Spleen (tissue), 11 donors: Measurements from ENCODE around the gene SDK2. TPM values are rescaled to one million over a fixed set of nuclear protein-coding genes. Genes with fewer than 3 reads are reported as not detected.

ENCODE experiments used
- DNase-seq: peaks from one replicate; pipeline ENCODE4 v3.0.0-alpha.2; 2020
- H3K27ac ChIP-seq, 8 donors: fragments of 200-600 bp; sonication (generic) in 7 of 8; 1 replicate in 4 of 8; 2 replicates in 4 of 8; pipeline versions ENCODE4 v1.5.0 to v1.8.0; 2016 to 2021; ENCODE audit warnings: inconsistent platforms in 4 of 8, mild to moderate bottlenecking in 4 of 8, moderate library complexity in 1 of 8
- H3K27me3 ChIP-seq, 7 donors: fragments of 200-600 bp; sonication (generic) in 6 of 7; replicated peaks in 1 of 7; 1 replicate in 4 of 7; 2 replicates in 3 of 7; pipeline versions ENCODE4 v1.5.0 to v1.8.0; 2016 to 2021; ENCODE audit warnings: inconsistent platforms in 3 of 7, mild to moderate bottlenecking in 1 of 7
- H3K36me3 ChIP-seq, 6 donors: fragments of 200-600 bp; sonication (generic) in 5 of 6; 1 replicate in 4 of 6; 2 replicates in 2 of 6; pipeline versions ENCODE4 v1.5.0 to v1.8.0; 2016 to 2021; ENCODE audit warnings: inconsistent platforms in 2 of 6
- H3K4me1 ChIP-seq, 6 donors: fragments of 200-600 bp; sonication (generic) in 5 of 6; 1 replicate in 3 of 6; 2 replicates in 3 of 6; pipeline versions ENCODE4 v1.5.0 to v1.8.0; 2016 to 2021; ENCODE audit warnings: inconsistent platforms in 3 of 6
- H3K4me3 ChIP-seq, 8 donors: fragments of 200-600 bp; sonication (generic) in 7 of 8; 1 replicate in 4 of 8; 2 replicates in 4 of 8; pipeline versions ENCODE4 v1.5.0 to v1.8.0; 2016 to 2021; ENCODE audit warnings: inconsistent platforms in 4 of 8, mild to moderate bottlenecking in 4 of 8, moderate library complexity in 2 of 8
- H3K9me3 ChIP-seq, 8 donors: fragments of 200-600 bp; sonication (generic) in 7 of 8; 1 replicate in 4 of 8; 2 replicates in 4 of 8; pipeline versions ENCODE4 v1.5.0 to v1.8.0; 2016 to 2021; ENCODE audit warnings: inconsistent platforms in 4 of 8
- POLR2A ChIP-seq, 3 donors: fragments of 450-650 bp; IDR thresholded peaks; one replicate each; pipeline ENCODE4 v1.5.1; 2017; ENCODE audit warnings: antibody characterized with exemption in 3 of 3, mild to moderate bottlenecking in 1 of 3
- POLR2AphosphoS5 ChIP-seq, 3 donors: sonication (generic); formaldehyde crosslinking; IDR thresholded peaks; one replicate each; pipeline ENCODE4 v1.5.1; 2017; ENCODE audit warnings: antibody characterized with exemption in 3 of 3
- WGBS, 5 donors: extraction: QIAGEN DNeasy Blood & Tissue Kit in 3 of 5; methylation state at CpG; one replicate each; pipeline versions ENCODE4 v1.1.5 to v1.1.7; 2013 to 2018; 5-methylcytosine and 5-hydroxymethylcytosine counted together
- intact Hi-C: fragments of 100-400 bp; cut with DNase I; formaldehyde crosslinking; loops from one replicate; pipeline ENCODE4 v1.15.0; 2023; ENCODE audit warnings: low total_unique reads
- polyA plus RNA-seq, 3 donors: library from polyadenylated mRNA; stranded (reverse); fragments of 200-250 nt; gene quantifications; one replicate each; pipeline ENCODE4 v1.2.1, GENCODE V29; 2013
- total RNA-seq, 7 donors: library from RNA; depleted of rRNA in 3 of 7; stranded (reverse); fragments of >200 nt in 3 of 7; fragmentation: NEBNext Ultra II Directional in 4 of 7; extraction: Animal tissue kit (Norgen Biotek cat#: 25700) in 4 of 7; gene quantifications; one replicate each; pipeline versions ENCODE4 v1.1.0 to v1.2.1, GENCODE V29; 2016 to 2021
- TF ChIP-seq, protein P1 (sequence below), 11 experiments: fragments of 200-600 bp in 7 of 11; fragments of 450-650 bp in 4 of 11; sonication (generic) in 4 of 11; IDR thresholded peaks in 8 of 11; conservative IDR thresholded peaks in 3 of 11; 1 replicate in 7 of 11; 2 replicates in 4 of 11; pipeline versions ENCODE4 v1.4.0 to v1.8.0; 2016 to 2021; ENCODE audit warnings: antibody characterized with exemption in 11 of 11, inconsistent platforms in 4 of 11, mild to moderate bottlenecking in 1 of 11
- donor health status: healthy with polysubstance abuse.
- donor health status: DM: no; HTN: no; CAD: no; lungs with moderate emphysema.
- donor health status: DM: no; HTN: no; CAD: no.
- donor health status: Bipolar disorder and iron deficiency.
- donor health status: healthy.
- donor health status: DM: no; HTN: no; CAD: no.
- donor health status: DM: yes; HTN: yes; CAD: no.

The SDK2 gene
- total and polyA plus RNA-seq, 10 donors = 0.86 to 16.5 (median 9.7) TPM

DNA sequence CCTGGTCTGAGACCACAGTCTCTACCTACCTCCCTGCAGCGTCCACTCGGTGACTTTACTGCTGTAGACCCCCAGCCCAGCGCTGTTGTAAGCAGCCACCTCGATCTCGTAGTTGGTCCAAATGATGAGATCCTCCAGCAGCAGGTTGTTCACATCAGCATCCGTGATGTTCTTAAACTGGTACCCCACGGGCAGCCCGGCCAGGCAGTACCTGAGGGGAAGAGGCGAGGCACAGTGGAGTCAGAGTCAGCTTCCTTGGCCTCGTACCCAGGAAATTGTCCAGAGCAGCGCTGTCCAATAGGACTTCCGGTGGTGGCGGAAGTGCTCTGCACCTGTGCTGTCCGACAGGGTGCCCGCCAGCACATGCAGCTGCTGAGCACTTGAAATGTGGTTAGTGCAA is 228.5 kb downstream of the SDK2 start:
- TF ChIP-seq POLR2AphosphoS5 (IDR thresholded peaks at IDR 0.05) (no peak), POLR2A (IDR thresholded peaks at IDR 0.05) (no peak)
- TF ChIP-seq, protein P1, sequence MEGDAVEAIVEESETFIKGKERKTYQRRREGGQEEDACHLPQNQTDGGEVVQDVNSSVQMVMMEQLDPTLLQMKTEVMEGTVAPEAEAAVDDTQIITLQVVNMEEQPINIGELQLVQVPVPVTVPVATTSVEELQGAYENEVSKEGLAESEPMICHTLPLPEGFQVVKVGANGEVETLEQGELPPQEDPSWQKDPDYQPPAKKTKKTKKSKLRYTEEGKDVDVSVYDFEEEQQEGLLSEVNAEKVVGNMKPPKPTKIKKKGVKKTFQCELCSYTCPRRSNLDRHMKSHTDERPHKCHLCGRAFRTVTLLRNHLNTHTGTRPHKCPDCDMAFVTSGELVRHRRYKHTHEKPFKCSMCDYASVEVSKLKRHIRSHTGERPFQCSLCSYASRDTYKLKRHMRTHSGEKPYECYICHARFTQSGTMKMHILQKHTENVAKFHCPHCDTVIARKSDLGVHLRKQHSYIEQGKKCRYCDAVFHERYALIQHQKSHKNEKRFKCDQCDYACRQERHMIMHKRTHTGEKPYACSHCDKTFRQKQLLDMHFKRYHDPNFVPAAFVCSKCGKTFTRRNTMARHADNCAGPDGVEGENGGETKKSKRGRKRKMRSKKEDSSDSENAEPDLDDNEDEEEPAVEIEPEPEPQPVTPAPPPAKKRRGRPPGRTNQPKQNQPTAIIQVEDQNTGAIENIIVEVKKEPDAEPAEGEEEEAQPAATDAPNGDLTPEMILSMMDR (IDR thresholded peaks at IDR 0.05 in 8 of 11, conservative IDR thresholded peaks at IDR 0.05 in 3 of 11) = no peak
- peak; percentile 54 for DNase-seq
- Histone ChIP-seq H3K9me3 (no peaks in the 10 kb centered on the region), H3K4me1 (peaks cover 0 to 9% (median 8%) of the 10 kb centered on the region in 6 donors), H3K27ac (no peak overlapping the region), H3K4me3 (no peak overlapping the region), H3K36me3 (peaks cover 0 to 20% (median 2%) of the 10 kb centered on the region in 6 donors), H3K27me3 (no peaks in the 10 kb centered on the region)
- 82 to 95% (median 89%) methylated on average over 15 of the region's 15 CpGs for WGBS, 5 donors
- intact Hi-C loops = no loop called here

DNA sequence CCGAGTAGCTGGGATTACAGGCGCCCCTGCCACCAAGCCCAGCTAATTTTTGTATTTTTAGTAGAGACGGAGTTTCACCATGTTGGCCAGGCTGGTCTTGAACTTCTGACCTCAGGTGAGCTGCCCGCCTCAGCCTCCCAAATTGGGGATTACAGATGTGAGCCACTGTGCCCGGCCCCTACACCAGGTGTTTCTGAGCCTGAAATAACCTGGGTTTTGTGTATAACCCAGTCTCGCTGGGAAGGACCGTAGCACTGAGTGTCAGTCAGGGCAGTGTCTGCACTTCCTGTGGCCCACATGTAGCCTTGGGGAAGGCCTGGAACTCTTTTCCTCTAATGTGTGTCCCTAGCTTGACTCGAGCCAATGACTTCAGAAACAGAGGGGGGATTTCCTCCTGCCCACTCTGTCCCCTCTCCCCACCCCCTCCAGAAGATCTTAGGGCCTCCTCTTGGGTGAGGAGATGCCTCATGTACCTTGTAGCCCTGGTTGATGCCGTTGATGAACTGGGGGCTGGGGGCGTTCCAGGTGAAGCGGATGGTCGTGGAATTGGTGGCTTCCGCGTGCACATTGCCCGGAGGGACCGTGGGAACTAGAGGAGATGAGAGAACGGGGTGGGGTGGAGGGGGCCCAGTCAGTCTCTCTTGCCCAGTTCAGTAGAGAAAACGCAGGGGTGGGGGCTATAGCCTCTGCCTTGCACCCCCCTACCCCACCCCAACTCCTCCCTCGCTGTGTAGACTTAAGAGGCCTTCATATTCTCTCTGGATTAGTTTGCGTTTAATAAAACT is 229.9 kb downstream of the SDK2 start:
- 79 to 89% (median 83%) methylated on average over 20 of the region's 20 CpGs for WGBS, 5 donors
- intact Hi-C loops = no loop called here
- Histone ChIP-seq H3K27me3 (no peaks in the 10 kb centered on the region), H3K9me3 (no peaks in the 10 kb centered on the region), H3K27ac (peak overlapping the region in 1 of 8 donors; percentile 24), H3K4me3 (no peak overlapping the region), H3K36me3 (peaks cover 0 to 16% (median 2%) of the 10 kb centered on the region in 6 donors), H3K4me1 (peaks cover 0 to 20% (median 16%) of the 10 kb centered on the region in 6 donors)
- peak; percentile 51 for DNase-seq
- no peak for TF ChIP-seq POLR2AphosphoS5 (IDR thresholded peaks at IDR 0.05)
- TF ChIP-seq, protein P1 (IDR thresholded peaks at IDR 0.05 in 8 of 11, conservative IDR thresholded peaks at IDR 0.05 in 3 of 11) = no peak
- no peak for TF ChIP-seq POLR2A (IDR thresholded peaks at IDR 0.05)

DNA sequence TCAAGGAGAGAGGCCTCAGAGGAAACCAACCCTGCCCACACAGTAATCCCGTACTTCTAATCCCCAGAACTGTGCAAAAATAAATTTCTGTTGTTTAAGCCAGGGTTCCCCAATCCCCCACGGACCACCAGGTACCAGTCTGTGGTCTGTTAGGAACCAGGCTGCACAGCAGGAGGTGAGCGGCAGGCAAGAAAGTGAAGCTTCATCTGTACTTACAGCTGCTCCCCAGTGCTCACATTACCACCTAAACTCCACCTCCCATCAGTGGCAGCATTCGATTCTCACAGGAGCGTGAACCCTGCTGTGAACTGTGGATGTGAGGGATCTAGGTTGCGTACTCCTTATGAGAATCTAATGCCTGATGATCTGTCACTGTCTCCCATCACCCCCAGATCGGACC is 231.3 kb downstream of the SDK2 start:
- WGBS, 5 donors = 74 to 87% (median 77%) methylated on average over 7 of the region's 7 CpGs
- DNase-seq = peak; percentile 17

More for the DNA sequence above, 231.3 kb downstream of the SDK2 start:
- intact Hi-C loops = no loop called here
- no peaks in the 10 kb centered on the region for H3K27me3 ChIP-seq
- H3K36me3 ChIP-seq = peaks cover 0 to 16% (median 0%) of the 10 kb centered on the region in 6 donors
- H3K9me3 ChIP-seq = no peaks in the 10 kb centered on the region
- TF ChIP-seq, protein P1 (IDR thresholded peaks at IDR 0.05 in 8 of 11, conservative IDR thresholded peaks at IDR 0.05 in 3 of 11) = no peak
- no peak for TF ChIP-seq POLR2A (IDR thresholded peaks at IDR 0.05)
- TF ChIP-seq POLR2AphosphoS5 (IDR thresholded peaks at IDR 0.05) = no peak
- peaks cover 0 to 20% (median 16%) of the 10 kb centered on the region in 6 donors for H3K4me1 ChIP-seq
- no peak overlapping the region for H3K4me3 ChIP-seq
- H3K27ac ChIP-seq = peak overlapping the region in 2 of 8 donors; percentile 2 to 27
